Thyroid gland (tissue), 4 donors: ENCODE data around the gene CDCA4. TPM values are rescaled to one million over a fixed set of nuclear protein-coding genes. Genes with fewer than 3 reads are reported as not detected.

Source experiments
- DNase-seq, 2 donors: peaks; one replicate each; pipeline ENCODE4 v3.0.0-alpha.2; 2019
- H3K27ac ChIP-seq, 3 donors: fragments of 200-600 bp; sonication (generic); 1 replicate in 2 of 3; 2 replicates in 1 of 3; pipeline ENCODE4 v1.5.1; 2016 to 2019; ENCODE audit warnings: mild to moderate bottlenecking in 1 of 3, moderate library complexity in 1 of 3
- H3K27me3 ChIP-seq: fragments of 200-600 bp; sonication (generic); one replicate; pipeline ENCODE4 v1.5.1; 2019
- H3K36me3 ChIP-seq, 2 donors: fragments of 200-600 bp; sonication (generic); one replicate each; pipeline ENCODE4 v1.5.1; 2016 to 2019
- H3K4me1 ChIP-seq, 2 donors: fragments of 200-600 bp; sonication (generic); one replicate each; pipeline ENCODE4 v1.5.1; 2017 to 2019
- H3K4me3 ChIP-seq, 3 donors: fragments of 200-600 bp; sonication (generic); replicated peaks in 1 of 3; 1 replicate in 2 of 3; 2 replicates in 1 of 3; pipeline ENCODE4 v1.5.1; 2016; ENCODE audit warnings: mild to moderate bottlenecking in 1 of 3
- H3K9me3 ChIP-seq: fragments of 200-600 bp; sonication (generic); one replicate; pipeline ENCODE4 v1.5.1; 2017
- POLR2A ChIP-seq, 2 donors: fragments of 450-650 bp; IDR thresholded peaks; one replicate each; pipeline ENCODE4 v1.6.1; 2017; ENCODE audit warnings: antibody characterized with exemption in 2 of 2, mild to moderate bottlenecking in 2 of 2, moderate library complexity in 1 of 2
- WGBS, 2 donors: methylation state at CpG; one replicate each; pipeline ENCODE4 v1.1.5; 2017; 5-methylcytosine and 5-hydroxymethylcytosine counted together
- intact Hi-C: fragments of 100-400 bp; cut with DNase I; formaldehyde crosslinking; loops from one replicate; pipeline ENCODE4 v1.15.1; 2023
- total RNA-seq, 4 donors: library from RNA; depleted of rRNA; stranded (reverse); fragments of >200 nt; gene quantifications; one replicate each; pipeline ENCODE4 v1.2.3, GENCODE V29; 2016
- TF ChIP-seq, protein P1 (sequence below), 6 experiments: fragments of 200-600 bp in 3 of 6; fragments of 450-650 bp in 3 of 6; sonication (generic) in 3 of 6; IDR thresholded peaks; one replicate each; pipeline ENCODE4 v1.5.1; 2016 to 2019; ENCODE audit warnings: antibody characterized with exemption in 6 of 6, mild to moderate bottlenecking in 2 of 6, inconsistent platforms in 1 of 6, moderate library complexity in 1 of 6

CDCA4 gene
- total RNA-seq, 4 donors from 2014 or later, result 5.8 to 8.1 (median 7.3) TPM

DNA sequence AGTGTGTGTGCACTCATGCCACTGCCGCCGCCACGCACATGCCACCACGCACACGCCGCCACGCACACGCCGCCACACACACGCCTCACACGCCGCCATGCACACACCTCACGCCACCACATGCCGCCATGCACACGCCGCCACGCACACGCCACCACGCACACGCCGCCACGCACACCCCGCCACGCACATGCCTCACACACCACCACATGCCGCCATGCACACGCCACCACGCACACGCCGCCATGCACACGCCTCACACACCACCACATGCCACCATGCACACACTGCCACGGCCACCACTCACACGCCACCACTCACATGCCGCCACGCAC lies 29.0 kb downstream of the CDCA4 start:
- no peak for DNase-seq
- TF ChIP-seq POLR2A (IDR thresholded peaks at IDR 0.05), result no peak
- TF ChIP-seq, protein P1, sequence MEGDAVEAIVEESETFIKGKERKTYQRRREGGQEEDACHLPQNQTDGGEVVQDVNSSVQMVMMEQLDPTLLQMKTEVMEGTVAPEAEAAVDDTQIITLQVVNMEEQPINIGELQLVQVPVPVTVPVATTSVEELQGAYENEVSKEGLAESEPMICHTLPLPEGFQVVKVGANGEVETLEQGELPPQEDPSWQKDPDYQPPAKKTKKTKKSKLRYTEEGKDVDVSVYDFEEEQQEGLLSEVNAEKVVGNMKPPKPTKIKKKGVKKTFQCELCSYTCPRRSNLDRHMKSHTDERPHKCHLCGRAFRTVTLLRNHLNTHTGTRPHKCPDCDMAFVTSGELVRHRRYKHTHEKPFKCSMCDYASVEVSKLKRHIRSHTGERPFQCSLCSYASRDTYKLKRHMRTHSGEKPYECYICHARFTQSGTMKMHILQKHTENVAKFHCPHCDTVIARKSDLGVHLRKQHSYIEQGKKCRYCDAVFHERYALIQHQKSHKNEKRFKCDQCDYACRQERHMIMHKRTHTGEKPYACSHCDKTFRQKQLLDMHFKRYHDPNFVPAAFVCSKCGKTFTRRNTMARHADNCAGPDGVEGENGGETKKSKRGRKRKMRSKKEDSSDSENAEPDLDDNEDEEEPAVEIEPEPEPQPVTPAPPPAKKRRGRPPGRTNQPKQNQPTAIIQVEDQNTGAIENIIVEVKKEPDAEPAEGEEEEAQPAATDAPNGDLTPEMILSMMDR (IDR thresholded peaks at IDR 0.05), result no peak
- H3K27ac ChIP-seq, result no peak overlapping the region
- intact Hi-C loops, result no loop called here
- 95% methylated on average over 34 of the region's 34 CpGs for WGBS, 2 donors
- H3K4me3 ChIP-seq, result no peak overlapping the region
- H3K9me3 ChIP-seq, result no peaks in the 10 kb centered on the region
- peaks cover 0 to 2% of the 10 kb centered on the region in 2 donors for H3K4me1 ChIP-seq
- H3K36me3 ChIP-seq, result peaks cover 37 to 39% of the 10 kb centered on the region in 2 donors
- no peaks in the 10 kb centered on the region for H3K27me3 ChIP-seq

DNA sequence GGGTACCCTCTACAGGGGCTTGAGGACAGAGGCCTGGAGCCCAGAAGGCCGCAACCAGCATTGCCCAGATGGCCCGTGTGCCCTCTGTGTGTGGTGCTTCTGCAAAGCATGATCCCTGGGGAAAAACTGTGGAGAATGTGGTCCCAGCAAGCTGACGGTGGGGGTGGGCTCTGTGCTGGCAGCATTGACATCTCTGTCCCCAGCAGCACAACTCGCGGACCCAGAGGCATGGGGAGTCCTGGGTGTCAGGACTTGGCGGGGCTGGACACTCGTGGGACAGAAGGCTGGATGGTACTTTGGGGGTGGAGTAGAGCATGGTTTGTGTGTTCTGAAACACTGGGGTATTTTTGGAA lies 31.0 kb downstream of the CDCA4 start:
- Histone ChIP-seq H3K4me3 (no peak overlapping the region), H3K4me1 (peaks cover 8 to 12% of the 10 kb centered on the region in 2 donors), H3K36me3 (peaks cover 27 to 32% of the 10 kb centered on the region in 2 donors), H3K9me3 (no peaks in the 10 kb centered on the region), H3K27me3 (no peaks in the 10 kb centered on the region), H3K27ac (no peak overlapping the region)
- WGBS, 2 donors, result 92 to 94% methylated on average over 7 of the region's 7 CpGs
- intact Hi-C loops, result no loop called here
- DNase-seq, result no peak
- no peak for TF ChIP-seq POLR2A (IDR thresholded peaks at IDR 0.05)
- TF ChIP-seq, protein P1 (IDR thresholded peaks at IDR 0.05), result no peak

DNA sequence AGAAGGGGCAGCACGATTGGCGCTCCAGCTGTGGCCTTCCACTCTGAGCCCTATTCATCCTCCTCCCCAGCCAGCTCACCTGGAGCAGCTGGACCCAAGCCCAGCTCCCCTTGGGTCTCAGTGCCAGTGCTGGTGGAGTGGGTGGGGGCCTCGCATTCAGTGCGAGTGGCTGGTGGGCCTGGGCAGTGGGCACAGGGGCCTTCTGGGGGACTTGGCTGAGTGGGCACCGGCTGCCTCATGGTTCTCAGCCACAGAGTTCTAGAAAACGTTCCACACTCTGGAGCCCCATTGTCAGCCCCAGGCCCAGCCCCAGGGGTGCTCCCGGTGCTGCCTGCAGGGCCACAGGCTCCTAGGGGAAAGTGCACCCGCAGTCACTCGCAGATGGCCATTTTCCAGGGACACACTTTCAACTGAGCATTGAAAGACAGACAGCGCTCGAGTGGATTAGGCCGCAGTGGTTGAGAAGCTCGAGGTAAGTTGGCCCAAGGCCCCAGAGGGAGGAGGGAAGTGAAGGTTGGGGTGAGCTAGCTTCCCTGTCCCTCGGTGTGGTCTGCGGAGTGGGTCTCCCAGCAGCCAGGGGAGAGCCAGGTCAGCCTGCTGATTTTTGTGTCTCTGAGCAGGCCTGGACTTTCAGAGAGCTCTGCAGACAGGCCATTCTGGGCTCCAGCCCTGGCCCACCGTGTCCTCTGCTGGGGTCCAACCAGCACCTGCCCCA lies 31.5 kb downstream of the CDCA4 start:
- TF ChIP-seq, protein P1 (IDR thresholded peaks at IDR 0.05), result no peak
- TF ChIP-seq POLR2A (IDR thresholded peaks at IDR 0.05), result no peak
- H3K4me1 ChIP-seq, result peaks cover 8 to 12% of the 10 kb centered on the region in 2 donors
- intact Hi-C loops, result no loop called here
- 89 to 90% methylated on average over 11 to 12 of the region's 16 CpGs for WGBS, 2 donors
- H3K36me3 ChIP-seq, result peaks cover 23 to 29% of the 10 kb centered on the region in 2 donors
- H3K9me3 ChIP-seq, result no peaks in the 10 kb centered on the region
- no peak overlapping the region for H3K27ac ChIP-seq
- H3K4me3 ChIP-seq, result no peak overlapping the region
- DNase-seq, result no peak
- no peaks in the 10 kb centered on the region for H3K27me3 ChIP-seq

DNA sequence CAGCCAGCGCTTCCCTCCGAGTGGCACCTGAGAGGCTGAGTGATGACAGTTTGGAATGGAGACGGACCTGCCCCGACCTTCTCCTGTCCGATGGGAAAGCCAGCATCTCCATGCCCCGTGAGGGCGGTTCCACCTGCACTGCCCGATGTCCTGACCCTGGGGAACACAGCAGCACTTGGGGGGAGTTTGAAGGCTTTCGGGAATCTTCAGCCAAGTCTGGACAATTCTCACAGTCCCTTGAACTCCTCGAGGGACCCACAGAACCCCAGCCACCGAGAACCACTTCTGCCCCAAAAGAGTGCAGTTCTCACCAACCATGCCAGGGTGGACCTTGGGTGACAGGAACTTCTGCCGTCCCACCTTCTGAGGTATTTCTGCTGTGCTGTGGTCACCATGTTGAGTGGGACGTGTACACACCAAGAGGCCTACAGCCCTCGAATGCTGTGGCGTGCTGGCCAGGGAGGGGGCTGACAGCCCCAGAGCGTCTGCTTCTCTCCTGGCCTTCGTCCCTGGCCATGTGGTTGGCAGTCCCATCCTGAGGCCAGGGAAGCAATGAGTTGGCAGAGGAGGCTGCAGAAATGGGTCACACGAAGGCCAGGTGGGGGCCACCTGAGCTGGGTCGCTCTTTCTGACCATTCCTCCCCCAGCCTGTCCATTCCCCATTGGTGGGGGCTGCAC lies 34.3 kb downstream of the CDCA4 start:
- 54 to 60% methylated on average over 14 to 15 of the region's 19 CpGs for WGBS, 2 donors
- intact Hi-C loops, result no loop called here
- Histone ChIP-seq H3K27ac (peak overlapping the region in 1 of 3 donors; percentile 73), H3K27me3 (no peaks in the 10 kb centered on the region), H3K4me1 (peaks cover 8 to 12% of the 10 kb centered on the region in 2 donors), H3K36me3 (peaks cover 2 to 3% of the 10 kb centered on the region in 2 donors), H3K4me3 (peak overlapping the region in 1 of 3 donors; percentile 92), H3K9me3 (no peaks in the 10 kb centered on the region)
- DNase-seq, result no peak
- no peak for TF ChIP-seq POLR2A (IDR thresholded peaks at IDR 0.05)
- TF ChIP-seq, protein P1 (IDR thresholded peaks at IDR 0.05), result no peak
